Stimulated activated CD4-positive, alpha-beta T cell treated with anti-CD3 and anti-CD28 coated beads, Interleukin-2, amount 100 ng/mL, for 48 hours (primary cell): Measurements from ENCODE around the gene ITIH3.

Experiments
- DNase-seq, 2 donors: peaks; one replicate each; pipeline ENCODE4 v3.0.0-alpha.2; 2020

The ITIH3 gene

GRCh38 chr3:52779011-52779836 lies 15.4 kb upstream of the ITIH3 start:
- no peak for DNase-seq

DNA sequence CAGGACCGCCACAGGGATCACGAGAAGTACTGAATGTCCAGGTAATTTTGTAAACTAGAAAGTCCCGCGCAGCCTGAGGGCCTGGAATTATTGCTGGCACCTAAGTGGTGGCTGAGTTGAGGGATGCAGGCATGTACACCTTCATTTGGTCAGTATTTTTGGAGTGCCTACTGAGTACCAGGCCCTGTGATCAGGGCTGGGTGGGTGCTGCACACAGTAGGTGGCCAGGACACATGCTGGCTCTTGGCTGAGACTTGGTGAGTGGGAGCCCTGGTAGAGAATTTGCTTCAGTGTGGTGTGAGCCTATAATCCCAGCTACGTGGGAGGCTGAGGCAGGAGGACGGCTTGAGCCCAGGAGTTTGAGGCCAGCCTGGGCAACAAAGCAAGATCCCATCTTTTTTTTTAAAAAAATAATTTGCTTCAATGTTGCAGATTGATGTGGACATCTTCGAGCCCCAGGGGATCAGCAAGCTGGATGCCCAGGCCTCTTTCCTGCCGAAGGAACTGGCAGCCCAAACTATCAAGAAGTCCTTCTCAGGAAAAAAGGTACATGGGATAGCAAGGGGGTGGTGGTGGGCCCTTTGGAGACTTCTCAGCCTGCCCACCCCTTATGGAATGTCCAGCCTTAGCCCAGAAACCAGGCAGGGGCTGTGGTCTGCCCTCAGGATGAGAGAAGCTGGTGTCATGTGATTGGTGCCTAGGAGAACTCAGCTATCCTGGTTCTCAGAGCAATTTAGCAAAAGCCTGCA lies 14.6 kb upstream of the ITIH3 start:
- DNase-seq, result no peak

GRCh38 chr3:52781741-52782140 lies 12.9 kb upstream of the ITIH3 start:
- DNase-seq, result no peak

DNA sequence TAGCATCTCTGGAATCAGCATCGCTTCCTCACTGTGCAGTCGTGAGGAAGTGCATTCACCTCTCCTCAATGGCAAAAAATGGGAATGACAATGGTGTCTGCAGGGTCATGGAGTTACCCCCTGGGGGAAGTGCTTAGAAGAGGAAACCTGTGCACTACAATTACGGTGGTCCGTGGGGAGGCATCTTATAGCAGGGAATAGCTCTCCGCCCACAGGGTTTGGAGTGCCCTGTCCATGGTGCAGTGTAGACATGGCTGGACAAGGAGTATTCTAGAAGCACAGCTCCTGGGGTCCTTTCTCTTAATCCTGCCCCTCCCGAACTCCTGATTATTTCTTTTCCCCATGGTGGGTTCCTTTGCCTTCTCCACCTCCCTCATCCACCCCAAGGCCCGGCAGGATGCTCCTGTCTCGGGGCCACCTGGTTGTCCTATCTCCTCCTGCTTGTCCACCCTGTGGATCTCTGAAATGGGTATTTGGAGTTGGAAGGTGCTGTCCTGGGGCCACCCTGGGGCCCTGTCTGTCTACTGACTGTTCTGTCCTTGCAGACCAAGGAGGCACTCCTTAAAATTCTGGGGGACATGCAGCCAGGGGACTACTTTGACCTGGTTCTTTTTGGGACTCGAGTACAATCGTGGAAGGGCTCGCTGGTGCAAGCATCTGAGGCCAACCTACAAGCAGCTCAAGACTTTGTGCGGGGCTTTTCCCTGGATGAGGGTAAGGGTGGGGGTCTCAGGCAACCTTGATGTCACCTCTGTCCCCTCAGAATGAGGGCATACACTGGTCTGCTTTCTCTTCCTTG lies 12.0 kb upstream of the ITIH3 start:
- DNase-seq, result no peak

- no peak for DNase-seq
Measured at GRCh38 chr3:52783211-52783555, 11.4 kb upstream of the ITIH3 start.

GRCh38 chr3:52784021-52784621 lies 10.5 kb upstream of the ITIH3 start:
- no peak for DNase-seq

- no peak for DNase-seq
Measured at GRCh38 chr3:52784931-52785590, 9.5 kb upstream of the ITIH3 start.

DNA sequence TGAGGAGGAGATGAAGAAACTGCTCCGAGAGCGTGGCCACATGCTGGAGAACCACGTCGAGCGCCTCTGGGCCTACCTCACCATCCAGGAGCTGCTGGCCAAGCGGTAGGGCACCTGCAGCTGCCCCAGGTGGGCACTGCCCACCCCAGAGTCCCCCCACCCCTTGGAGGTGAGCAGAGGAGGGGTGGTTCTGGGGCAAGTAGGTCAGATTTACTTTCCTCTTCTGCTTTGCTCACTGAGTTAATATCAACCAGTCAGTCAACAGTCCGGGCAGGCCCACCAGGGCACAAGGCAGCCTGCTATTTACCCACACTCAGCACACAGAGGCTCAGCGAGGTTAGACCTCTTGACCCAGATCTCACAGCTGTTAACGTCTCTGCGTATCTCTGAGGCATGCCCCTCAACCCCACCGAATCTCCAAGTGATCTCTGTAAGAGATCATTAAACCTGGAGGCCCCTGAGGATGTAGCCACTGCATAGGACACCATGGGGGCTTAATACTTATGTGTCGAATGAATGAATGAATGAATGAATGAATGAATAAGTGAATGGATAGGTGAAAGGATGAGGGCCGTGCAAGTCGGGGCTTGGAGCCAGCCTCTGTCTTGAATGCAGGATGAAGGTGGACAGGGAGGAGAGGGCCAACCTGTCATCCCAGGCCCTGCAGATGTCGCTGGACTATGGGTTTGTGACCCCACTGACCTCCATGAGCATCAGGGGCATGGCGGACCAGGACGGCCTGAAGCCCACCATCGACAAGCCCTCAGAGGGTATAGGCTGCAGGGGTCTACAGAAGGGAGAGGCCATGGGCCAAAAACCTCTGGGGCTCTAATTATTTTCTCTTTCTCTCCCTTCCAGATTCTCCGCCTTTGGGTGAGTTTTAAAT lies 8.0 kb upstream of the ITIH3 start:
- no peak for DNase-seq

GRCh38 chr3:52787246-52787645 lies 7.3 kb upstream of the ITIH3 start:
- DNase-seq, result no peak

DNA sequence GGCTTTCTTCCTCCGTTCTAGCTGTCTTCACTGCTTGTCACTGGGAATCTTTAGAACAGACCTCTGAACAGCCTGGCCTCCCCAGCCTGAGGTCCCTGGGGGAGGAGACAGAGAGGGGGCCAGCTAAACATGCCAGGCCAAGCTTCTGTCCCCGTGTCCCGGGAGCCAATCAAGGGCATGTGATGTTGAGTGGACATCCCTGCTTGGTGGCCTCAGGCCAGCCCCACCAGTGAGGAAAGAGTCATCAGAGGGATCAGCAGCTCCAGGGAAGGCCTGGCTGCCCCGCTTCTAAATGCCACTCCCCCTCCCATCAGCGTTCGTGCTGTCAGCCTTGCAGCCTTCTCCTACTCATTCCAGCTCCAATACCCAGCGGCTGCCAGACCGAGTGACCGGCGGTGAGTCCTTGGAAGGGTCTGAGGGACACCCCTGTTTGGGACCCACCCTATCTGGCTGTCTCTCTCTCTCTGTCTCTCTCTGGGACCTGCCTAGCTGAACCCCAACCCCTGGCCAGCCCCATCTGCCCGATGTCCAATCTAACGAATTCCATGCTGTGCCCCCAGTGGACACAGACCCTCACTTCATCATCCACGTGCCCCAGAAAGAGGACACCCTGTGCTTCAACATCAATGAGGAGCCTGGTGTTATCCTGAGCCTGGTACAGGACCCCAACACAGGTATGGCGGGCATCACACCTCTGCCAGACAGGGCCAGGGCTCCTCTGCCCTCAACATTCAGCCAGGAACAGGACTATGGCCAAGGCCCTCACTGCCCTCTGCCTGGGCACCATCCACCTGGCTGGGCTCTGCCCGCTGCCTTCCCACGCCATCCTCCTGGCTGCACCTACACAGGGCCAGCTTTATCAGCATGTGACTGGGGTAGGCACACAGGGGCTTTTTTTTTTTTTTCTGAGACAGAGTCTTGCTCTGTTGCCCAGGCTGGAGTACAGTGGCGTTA lies 6.6 kb upstream of the ITIH3 start:
- no peak for DNase-seq

DNA sequence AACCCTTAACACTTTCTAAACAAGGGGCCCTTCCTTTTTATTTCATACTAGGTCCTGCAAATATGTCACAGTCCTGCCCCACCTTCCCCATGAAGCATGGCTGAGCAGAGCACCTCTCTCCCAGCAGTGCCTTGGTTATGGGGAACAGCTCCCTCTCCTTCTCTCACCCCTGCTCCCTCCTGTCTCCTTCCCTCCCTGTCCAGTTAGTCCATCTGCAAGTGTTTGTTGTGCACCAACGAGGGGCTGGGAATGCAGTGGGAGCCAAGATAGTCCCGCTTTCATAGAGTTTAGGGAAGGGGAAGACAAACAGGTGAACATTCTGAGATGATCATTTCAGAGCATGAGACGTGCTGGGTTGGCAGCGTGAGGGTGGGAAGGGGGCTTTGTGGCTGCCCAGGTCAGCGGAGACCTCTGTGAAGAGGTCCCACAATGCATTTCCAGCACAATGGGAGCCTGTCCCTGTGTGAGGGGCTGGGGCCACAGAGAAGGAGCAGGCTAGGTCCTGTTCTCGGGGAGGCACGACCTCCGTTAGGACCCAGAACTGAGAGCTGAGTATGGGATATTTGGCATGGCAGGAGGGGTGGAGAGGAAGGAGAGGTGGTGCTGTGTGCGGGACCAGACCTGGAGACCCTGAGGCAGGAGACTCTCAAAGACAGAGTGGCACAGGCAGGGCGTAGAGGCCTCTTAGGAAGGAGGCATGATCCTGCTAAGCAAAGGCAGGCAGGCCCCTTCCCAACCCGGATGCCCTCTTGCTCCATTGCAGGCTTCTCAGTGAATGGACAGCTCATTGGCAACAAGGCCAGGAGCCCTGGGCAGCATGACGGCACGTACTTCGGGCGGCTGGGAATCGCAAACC lies 5.5 kb upstream of the ITIH3 start:
- no peak for DNase-seq

GRCh38 chr3:52789746-52790040 lies 4.9 kb upstream of the ITIH3 start:
- DNase-seq, result no peak

DNA sequence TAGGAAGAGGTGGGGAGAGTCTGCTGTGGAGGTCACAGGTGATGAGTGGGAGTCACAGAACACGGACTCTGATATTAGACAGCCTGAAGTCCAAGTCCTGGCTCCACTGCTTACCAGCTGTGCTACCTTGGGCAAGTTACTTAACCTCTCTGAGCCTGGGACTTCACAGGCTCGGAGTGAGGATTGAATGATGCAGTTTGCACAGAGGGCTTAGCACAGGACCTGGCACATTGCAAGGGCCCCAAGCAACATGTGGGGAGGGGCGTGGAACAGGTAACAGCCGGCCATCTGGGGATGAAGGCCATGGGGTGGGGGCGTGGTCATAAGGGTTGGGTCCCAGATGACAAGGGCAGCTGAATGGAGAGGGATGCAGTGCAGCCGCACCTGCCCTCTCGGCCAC lies 4.3 kb upstream of the ITIH3 start:
- DNase-seq, result no peak

- no peak for DNase-seq
Measured at GRCh38 chr3:52790741-52791140, 3.9 kb upstream of the ITIH3 start.

DNA sequence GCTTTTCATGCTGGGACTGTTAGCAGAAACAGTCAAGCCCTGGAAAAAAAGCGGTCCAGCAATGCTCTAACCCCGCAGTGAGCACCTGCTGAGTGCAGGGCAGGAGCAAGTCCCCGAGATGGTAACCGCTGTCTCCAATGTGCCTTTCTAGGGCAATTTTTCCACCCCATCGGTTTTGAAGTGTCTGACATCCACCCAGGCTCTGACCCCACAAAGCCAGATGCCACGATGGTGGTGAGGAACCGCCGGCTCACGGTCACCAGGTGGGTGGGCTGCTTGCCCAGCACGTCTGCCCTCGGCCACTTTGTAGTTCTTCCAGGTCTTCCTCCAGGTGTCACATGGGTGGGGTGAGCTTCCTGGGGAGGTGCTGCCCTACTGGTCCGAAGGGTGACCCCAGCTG lies 3.2 kb upstream of the ITIH3 start:
- no peak for DNase-seq

DNA sequence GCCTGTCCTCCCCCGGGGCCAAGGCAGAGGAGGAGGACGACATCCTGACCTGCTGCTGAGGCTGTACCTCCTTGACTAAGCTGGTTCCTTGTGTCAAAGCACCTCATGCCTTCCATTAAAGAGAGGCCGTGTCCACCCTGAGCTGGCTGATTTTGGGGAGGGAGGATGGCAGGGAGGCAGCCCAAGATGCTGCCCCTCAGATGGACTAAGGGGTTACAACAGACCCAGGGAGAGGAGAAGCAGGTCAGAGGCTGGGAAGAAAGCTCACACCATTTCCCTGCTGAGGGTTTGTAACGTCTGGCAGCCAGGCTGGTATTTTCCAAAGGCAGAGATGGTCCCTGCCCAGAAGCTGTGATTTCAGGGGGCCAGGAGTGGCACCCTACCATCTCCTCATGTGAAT lies 2.7 kb upstream of the ITIH3 start:
- DNase-seq, result no peak

DNA sequence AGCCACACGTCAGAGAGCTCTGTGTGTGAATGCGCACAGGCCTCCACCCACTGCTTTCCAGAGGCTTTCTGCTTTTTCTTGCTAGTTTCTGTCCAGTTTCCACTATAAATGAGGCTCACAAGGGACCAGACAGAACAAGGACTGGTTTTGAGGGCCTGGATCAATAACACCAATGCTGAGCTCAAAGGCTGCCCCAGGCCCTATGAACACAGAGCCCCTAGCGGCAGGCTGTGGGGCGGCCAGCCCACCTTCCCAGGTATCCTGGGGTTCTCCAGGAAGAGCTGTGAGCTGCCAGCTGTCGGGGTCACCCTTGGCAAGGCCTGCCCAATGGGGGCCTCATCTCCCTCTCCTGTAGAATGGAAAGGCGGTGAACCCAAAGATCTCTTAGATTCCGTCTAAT lies 2.2 kb upstream of the ITIH3 start:
- no peak for DNase-seq

- DNase-seq, result no peak
Measured at GRCh38 chr3:52792961-52793695, 1.5 kb upstream of the ITIH3 start.
